Loucy (cell line): ENCODE measurements around the gene IMPG2.

Experiments
- H2AFZ ChIP-seq: fragments of 200-600 bp; sonication (generic); 2 replicates; pipeline ENCODE4 v1.6.0; 2016; ENCODE audit warnings: antibody characterized with exemption, mild to moderate bottlenecking, low read length, moderate library complexity
- H3F3A ChIP-seq: fragments of 200-600 bp; 2 replicates; pipeline ENCODE4 v1.6.0; 2016; ENCODE audit warnings: antibody characterized with exemption, low read depth, mild to moderate bottlenecking
- H3K27me3 ChIP-seq: fragments of 200-600 bp; sonication (generic); 2 replicates; pipeline ENCODE4 v1.6.1; 2014; ENCODE audit warnings: low read length, mild to moderate bottlenecking; ENCODE audit not compliant: insufficient read depth, poor library complexity, severe bottlenecking
- H3K36me3 ChIP-seq: fragments of 200-600 bp; sonication (generic); 2 replicates; pipeline ENCODE4 v1.6.1; 2016; ENCODE audit warnings: low read length; ENCODE audit not compliant: insufficient read depth
- H3K4me1 ChIP-seq: fragments of 200-600 bp; sonication (generic); 2 replicates; pipeline ENCODE4 v1.5.1; 2014; ENCODE audit warnings: low read length, mild to moderate bottlenecking; ENCODE audit not compliant: insufficient read depth, poor library complexity, severe bottlenecking
- H3K4me2 ChIP-seq: fragments of 200-600 bp; sonication (generic); 2 replicates; pipeline ENCODE4 v1.6.0; 2014; ENCODE audit warnings: antibody characterized with exemption, low read length, low read depth, mild to moderate bottlenecking; ENCODE audit not compliant: poor library complexity, severe bottlenecking
- H3K4me3 ChIP-seq: fragments of 200-600 bp; sonication (generic); 2 replicates; pipeline ENCODE4 v1.5.1; 2014; ENCODE audit warnings: low read length, mild to moderate bottlenecking, mixed read lengths; ENCODE audit not compliant: poor library complexity, severe bottlenecking
- H3K79me2 ChIP-seq: fragments of 200-600 bp; sonication (generic); 2 replicates; pipeline ENCODE4 v1.6.1; 2014; ENCODE audit warnings: low read length; ENCODE audit not compliant: insufficient read depth
- H3K9ac ChIP-seq: fragments of 200-600 bp; sonication (generic); 2 replicates; pipeline ENCODE4 v1.6.0; 2014; ENCODE audit warnings: mild to moderate bottlenecking, low read depth, low read length, moderate library complexity; ENCODE audit not compliant: poor library complexity, severe bottlenecking
- H3K9me2 ChIP-seq: fragments of 200-600 bp; sonication (generic); replicated peaks from 2 replicates; pipeline ENCODE4 v1.6.1; 2016; ENCODE audit warnings: low read depth, low read length, mixed read lengths
- H3K9me3 ChIP-seq: fragments of 200-600 bp; sonication (generic); 2 replicates; pipeline ENCODE4 v1.6.1; 2014; ENCODE audit warnings: mild to moderate bottlenecking, antibody characterized with exemption, low read length, low read depth; ENCODE audit not compliant: insufficient read depth
- H4K20me1 ChIP-seq: fragments of 200-600 bp; sonication (generic); 2 replicates; pipeline ENCODE4 v1.6.0; 2014; ENCODE audit warnings: antibody characterized with exemption, low read length, mild to moderate bottlenecking; ENCODE audit not compliant: insufficient read depth, poor library complexity, severe bottlenecking
- CTCF ChIP-seq: fragments of 200-600 bp; sonication (generic); conservative IDR thresholded peaks from 2 replicates; pipeline ENCODE4 v1.5.1; 2014; ENCODE audit warnings: mild to moderate bottlenecking, antibody characterized with exemption, low read length
- EZH2phosphoT487 ChIP-seq: fragments of 200-600 bp; IDR thresholded peaks from 2 replicates; pipeline ENCODE4 v1.6.1; 2018; ENCODE audit warnings: antibody characterized with exemption, mild to moderate bottlenecking, moderate library complexity, borderline replicate concordance

IMPG2 gene

GRCh38 chr3:101223016-101223415 is 97.4 kb downstream of the IMPG2 start:
- no peaks in the 10 kb centered on the region for H3F3A ChIP-seq
- no peak overlapping the region for H2AFZ ChIP-seq
- H3K4me1 ChIP-seq, result peaks cover 5% of the 10 kb centered on the region
- H3K9ac ChIP-seq, result no peak overlapping the region
- TF ChIP-seq EZH2phosphoT487, result no peak
- no peak for TF ChIP-seq CTCF
- H3K4me3 ChIP-seq, result no peak overlapping the region
- no peaks in the 10 kb centered on the region for H3K27me3 ChIP-seq
- H3K36me3 ChIP-seq, result no peaks in the 10 kb centered on the region
- H4K20me1 ChIP-seq, result no peaks in the 10 kb centered on the region
- no peak overlapping the region for H3K4me2 ChIP-seq
- no peaks in the 10 kb centered on the region; the same call in 1 of the 2 replicates for H3K9me3 ChIP-seq
- H3K79me2 ChIP-seq, result no peaks in the 10 kb centered on the region
- H3K9me2 ChIP-seq, result no peaks in the 10 kb centered on the region

DNA sequence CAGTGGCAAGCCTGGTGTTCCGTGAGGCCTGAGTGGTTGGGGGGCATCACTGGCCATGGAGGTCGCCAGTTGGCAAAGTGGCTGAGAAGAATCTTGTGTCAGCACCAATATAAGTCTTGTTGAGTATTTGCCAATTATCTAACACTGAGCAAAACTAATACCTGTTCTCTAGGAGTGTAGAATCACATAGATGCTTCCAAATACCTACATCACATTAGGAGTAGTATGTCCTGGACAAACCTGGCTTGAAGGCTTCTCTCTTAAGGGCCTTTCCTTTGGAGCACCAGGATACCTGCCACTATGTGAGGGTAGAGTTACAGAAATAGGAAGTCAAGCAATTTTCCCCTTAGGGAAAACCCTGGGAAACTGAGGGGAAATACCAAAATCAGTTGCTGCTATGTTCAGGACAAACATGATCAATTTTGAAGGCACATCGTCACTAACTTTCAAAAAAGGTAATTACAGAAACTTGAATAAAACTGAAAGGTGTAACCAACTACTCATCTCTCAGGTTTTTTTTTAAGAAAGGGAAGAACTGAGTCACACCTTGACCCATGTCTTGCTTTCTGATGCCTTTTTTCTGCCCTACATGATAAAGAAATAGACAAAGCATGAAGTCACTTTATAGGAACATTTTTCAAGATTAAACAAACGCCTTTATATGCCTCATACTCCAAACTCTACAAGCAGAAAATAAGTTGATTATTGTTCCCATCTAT is 100.4 kb downstream of the IMPG2 start:
- Histone ChIP-seq H3K79me2 (no peaks in the 10 kb centered on the region), H3F3A (no peaks in the 10 kb centered on the region), H3K36me3 (no peaks in the 10 kb centered on the region), H3K9me2 (no peaks in the 10 kb centered on the region), H2AFZ (no peak overlapping the region), H3K9me3 (no peaks in the 10 kb centered on the region; the same call in 1 of the 2 replicates), H3K4me3 (no peak overlapping the region), H3K4me1 (no peaks in the 10 kb centered on the region), H3K4me2 (no peak overlapping the region), H3K27me3 (no peaks in the 10 kb centered on the region), H4K20me1 (no peaks in the 10 kb centered on the region), H3K9ac (no peak overlapping the region)
- TF ChIP-seq CTCF, result no peak
- no peak for TF ChIP-seq EZH2phosphoT487

DNA sequence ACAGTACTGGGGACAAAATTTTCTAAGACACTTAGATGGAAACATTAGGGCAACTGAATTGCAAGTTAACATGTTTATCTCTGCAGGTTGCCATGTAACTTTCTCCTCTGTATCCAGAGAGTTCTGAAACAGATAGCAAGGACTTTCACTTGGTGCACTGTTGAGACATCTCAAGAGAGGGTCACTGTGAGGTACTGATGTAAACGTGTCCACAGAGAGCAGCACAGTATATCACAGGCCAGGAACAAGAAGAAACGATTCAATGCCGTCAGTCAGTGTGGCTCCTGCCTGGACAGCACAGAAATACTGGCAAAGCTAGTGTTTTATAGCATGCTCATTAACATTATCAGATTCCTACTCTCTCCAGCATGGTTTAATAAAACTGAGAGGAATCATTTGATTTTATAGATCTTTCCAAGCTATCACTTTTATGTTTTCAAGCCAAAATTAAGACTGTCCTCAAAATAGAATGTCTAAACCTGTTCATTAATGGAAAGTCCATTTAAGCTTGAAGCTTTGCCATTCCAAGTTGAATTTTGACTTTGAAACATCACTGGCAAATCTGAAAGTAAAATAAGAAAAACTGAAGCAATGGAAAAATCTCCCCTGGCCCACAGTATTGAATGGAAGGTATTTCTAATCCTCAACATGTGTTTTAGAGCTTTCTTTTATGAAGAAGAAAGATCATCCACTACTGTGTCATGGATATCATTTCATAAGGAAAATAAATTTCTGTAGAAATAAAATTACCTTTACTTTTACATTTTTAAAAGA is 102.7 kb downstream of the IMPG2 start:
- Histone ChIP-seq H3F3A (no peaks in the 10 kb centered on the region), H3K4me2 (no peak overlapping the region), H3K36me3 (no peaks in the 10 kb centered on the region), H4K20me1 (no peaks in the 10 kb centered on the region), H3K4me1 (no peaks in the 10 kb centered on the region), H3K9me2 (no peaks in the 10 kb centered on the region), H3K79me2 (no peaks in the 10 kb centered on the region), H3K9ac (no peak overlapping the region), H3K9me3 (peaks cover 2% of the 10 kb centered on the region; the same call in 1 of the 2 replicates), H3K4me3 (no peak overlapping the region), H3K27me3 (no peaks in the 10 kb centered on the region), H2AFZ (no peak overlapping the region)
- TF ChIP-seq EZH2phosphoT487 (no peak), CTCF (no peak)
